Heart left ventricle (tissue), 16 donors: ENCODE results near the gene NQO1. TPM values are rescaled to one million over a fixed set of nuclear protein-coding genes. Genes with fewer than 3 reads are reported as not detected.

ENCODE experiments used
- ATAC-seq, 4 donors: fragments of 200-7000 bp; cut with Tn5 transposase; one replicate each; pipeline ENCODE4 v1.9.1; 2020 to 2022; ENCODE audit warnings: moderate library complexity in 4 of 4, mild to moderate bottlenecking in 3 of 4, moderate number of reproducible peaks in 1 of 4
- DNase-seq, 5 donors: peaks; one replicate each; pipeline ENCODE4 v3.0.0-alpha.2; 2020
- H3K27ac ChIP-seq, 12 donors: fragments of 200-600 bp; sonication (generic) in 4 of 12; one replicate each; pipeline versions ENCODE4 v1.5.0 to v1.8.0; 2016 to 2022; ENCODE audit warnings: mild to moderate bottlenecking in 2 of 12
- H3K27me3 ChIP-seq, 9 donors: fragments of 200-600 bp; sonication (generic) in 2 of 9; one replicate each; pipeline versions ENCODE4 v1.5.1 to v1.8.0; 2016 to 2022; ENCODE audit warnings: mild to moderate bottlenecking in 3 of 9
- H3K36me3 ChIP-seq, 9 donors: fragments of 200-600 bp; sonication (generic) in 2 of 9; one replicate each; pipeline versions ENCODE4 v1.5.0 to v1.8.0; 2018 to 2022; ENCODE audit warnings: mild to moderate bottlenecking in 2 of 9
- H3K4me1 ChIP-seq, 12 donors: fragments of 200-600 bp; sonication (generic) in 4 of 12; one replicate each; pipeline versions ENCODE4 v1.5.0 to v1.8.0; 2016 to 2022; ENCODE audit warnings: mild to moderate bottlenecking in 3 of 12
- H3K4me3 ChIP-seq, 12 donors: fragments of 200-600 bp; sonication (generic) in 4 of 12; one replicate each; pipeline versions ENCODE4 v1.5.0 to v1.8.0; 2017 to 2022; ENCODE audit warnings: mild to moderate bottlenecking in 9 of 12, moderate library complexity in 4 of 12
- H3K9me3 ChIP-seq, 12 donors: fragments of 200-600 bp; sonication (generic) in 4 of 12; one replicate each; pipeline versions ENCODE4 v1.5.0 to v1.8.0; 2016 to 2022; ENCODE audit warnings: mild to moderate bottlenecking in 1 of 12
- POLR2A ChIP-seq, 2 donors: fragments of 450-650 bp; IDR thresholded peaks; one replicate each; pipeline ENCODE4 v1.6.1; 2017; ENCODE audit warnings: antibody characterized with exemption in 2 of 2, mild to moderate bottlenecking in 2 of 2, moderate library complexity in 2 of 2
- WGBS, 4 donors: extraction: QIAGEN DNeasy Blood & Tissue Kit in 2 of 4; methylation state at CpG; one replicate each; pipeline versions ENCODE4 v1.1.5 to v1.1.7; 2013 to 2018; 5-methylcytosine and 5-hydroxymethylcytosine counted together
- intact Hi-C, 10 donors: fragments of 100-400 bp; cut with DNase I; formaldehyde crosslinking; loops; one replicate each; pipeline versions ENCODE4 v1.11.1 to v1.14.2; 2022
- polyA plus RNA-seq, 2 donors: library from polyadenylated mRNA; stranded (reverse); fragments of 200-250 nt; gene quantifications; one replicate each; pipeline ENCODE4 v1.2.3, GENCODE V29; 2013
- total RNA-seq, 9 donors: library from RNA; depleted of rRNA in 2 of 9; stranded (reverse); fragments of >200 nt in 2 of 9; fragmentation: NEBNext Ultra II Directional in 3 of 9; extraction: Animal tissue kit (Norgen Biotek cat#: 25700) in 3 of 9; gene quantifications; one replicate each; pipeline versions ENCODE4 v1.1.0 to v1.2.4, GENCODE V29; 2016 to 2023
- TF ChIP-seq, protein P1 (sequence below), 12 donors: fragments of 200-600 bp; sonication (generic) in 4 of 12; IDR thresholded peaks; one replicate each; pipeline versions ENCODE4 v1.5.0 to v1.8.0; 2018 to 2022; ENCODE audit warnings: antibody characterized with exemption in 12 of 12, mild to moderate bottlenecking in 5 of 12
- donor health status: ischemic (EF 13 %, LVEDD 7.1; RV severe dilation, severe dysfunction).
- donor health status: healthy with polysubstance abuse.
- donor health status: DM: no; HTN: yes; CAD: no.
- donor health status: DM: no; HTN: no; CAD: no.
- donor health status: ischemic (EF 25% LVEDD 6.9; RV normal size, moderate dysfunction).
- donor health status: ischemic (EF 25% LVEDD 5.7; RV mildly dilated, moderate dysfunction).
- donor health status: healthy.
- donor health status: DM: yes; HTN: yes; CAD: no.
- donor health status: ischemic (EF 35%, LVEDD 5.7; RV mildly dilated, moderate dysfunction).
- donor health status: nonischemic (EF 11% LVEDD 7.7; RV severe dilation, severe dysfunction).
- donor health status: DM: yes; HTN: yes; CAD: no.
- donor health status: PGD.
- donor health status: ischemic (EF 29% LVEDD 5.4; RV normal size, mild dysfunction).
- donor health status: nonischemic (EF 23%, LVEDD 6.1; RV moderate dilation, normal function).

The NQO1 gene
- total and polyA plus RNA-seq, 11 donors = 7.6 to 76.8 (median 12.8) TPM

DNA sequence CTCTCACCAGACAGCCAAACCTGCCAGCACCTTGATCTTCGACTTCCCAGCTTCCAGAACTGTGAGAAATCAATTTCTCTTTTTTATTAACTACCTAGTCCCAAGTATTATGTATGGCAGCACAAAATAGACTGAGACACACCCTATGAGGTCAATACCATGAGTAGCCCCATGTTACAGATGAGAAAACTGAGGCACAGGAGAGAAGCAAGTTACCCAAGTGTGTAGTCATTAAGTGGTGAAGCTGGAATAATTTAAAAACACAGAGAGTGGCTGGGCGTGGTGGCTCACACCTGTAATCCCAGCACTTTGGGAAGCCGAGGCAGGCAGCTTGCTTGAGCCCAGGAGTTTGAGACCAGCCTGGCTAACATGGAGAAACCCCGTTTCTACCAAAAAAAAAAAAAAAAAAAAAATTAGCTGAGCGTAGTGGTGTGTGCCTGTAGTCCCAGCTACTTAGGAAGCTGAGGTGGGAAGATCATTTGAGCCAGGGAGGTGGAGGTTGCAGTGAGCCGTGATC lies 4.9 kb downstream of the NQO1 start:
- Histone ChIP-seq H3K9me3 (no peaks in the 10 kb centered on the region), H3K36me3 (peaks cover 0 to 20% (median 17%) of the 10 kb centered on the region in 9 donors), H3K4me3 (no peak overlapping the region), H3K27ac (no peak overlapping the region), H3K4me1 (peaks cover 0 to 18% (median 6%) of the 10 kb centered on the region in 12 donors), H3K27me3 (no peaks in the 10 kb centered on the region)
- ATAC-seq (no peak), DNase-seq (no peak)
- whole genome bisulfite sequencing, 4 donors = 86 to 95% (median 93%) methylated on average over 6 of the region's 6 CpGs
- intact Hi-C loops = no loop called here
- TF ChIP-seq POLR2A (IDR thresholded peaks at IDR 0.05) = no peak
- TF ChIP-seq, protein P1, sequence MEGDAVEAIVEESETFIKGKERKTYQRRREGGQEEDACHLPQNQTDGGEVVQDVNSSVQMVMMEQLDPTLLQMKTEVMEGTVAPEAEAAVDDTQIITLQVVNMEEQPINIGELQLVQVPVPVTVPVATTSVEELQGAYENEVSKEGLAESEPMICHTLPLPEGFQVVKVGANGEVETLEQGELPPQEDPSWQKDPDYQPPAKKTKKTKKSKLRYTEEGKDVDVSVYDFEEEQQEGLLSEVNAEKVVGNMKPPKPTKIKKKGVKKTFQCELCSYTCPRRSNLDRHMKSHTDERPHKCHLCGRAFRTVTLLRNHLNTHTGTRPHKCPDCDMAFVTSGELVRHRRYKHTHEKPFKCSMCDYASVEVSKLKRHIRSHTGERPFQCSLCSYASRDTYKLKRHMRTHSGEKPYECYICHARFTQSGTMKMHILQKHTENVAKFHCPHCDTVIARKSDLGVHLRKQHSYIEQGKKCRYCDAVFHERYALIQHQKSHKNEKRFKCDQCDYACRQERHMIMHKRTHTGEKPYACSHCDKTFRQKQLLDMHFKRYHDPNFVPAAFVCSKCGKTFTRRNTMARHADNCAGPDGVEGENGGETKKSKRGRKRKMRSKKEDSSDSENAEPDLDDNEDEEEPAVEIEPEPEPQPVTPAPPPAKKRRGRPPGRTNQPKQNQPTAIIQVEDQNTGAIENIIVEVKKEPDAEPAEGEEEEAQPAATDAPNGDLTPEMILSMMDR (IDR thresholded peaks at IDR 0.05) = no peak

DNA sequence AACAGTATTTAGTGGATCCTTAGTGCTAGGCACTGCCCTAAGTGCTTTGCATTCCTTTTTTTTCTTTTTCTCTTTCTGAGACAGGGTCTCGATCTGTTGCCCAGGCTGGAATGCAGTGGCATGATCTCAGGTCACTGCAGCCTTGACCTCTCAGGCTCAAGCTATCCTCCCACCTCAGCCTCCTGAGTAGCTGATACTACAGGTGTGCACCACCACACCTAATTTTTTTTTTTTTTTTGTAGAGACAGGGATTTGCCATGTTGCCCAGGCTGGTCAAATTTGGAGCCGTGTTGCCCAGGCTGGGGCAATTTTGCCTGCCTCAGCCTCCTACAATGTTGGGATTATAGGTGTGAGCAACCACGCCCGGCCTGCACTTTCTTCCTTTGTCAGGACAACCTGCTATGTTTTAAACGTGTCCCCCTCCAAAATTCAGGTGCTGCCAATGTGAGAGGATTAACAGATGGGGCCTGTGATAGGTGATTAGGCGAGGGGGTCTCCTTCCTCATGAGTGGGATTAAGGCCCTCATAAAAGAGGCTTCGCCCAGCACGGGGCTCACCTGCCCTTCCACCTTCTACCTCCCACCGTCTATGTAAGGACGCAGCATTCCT lies 5.4 kb downstream of the NQO1 start:
- Histone ChIP-seq H3K36me3 (peaks cover 0 to 26% (median 22%) of the 10 kb centered on the region in 9 donors), H3K4me1 (peaks cover 0 to 13% (median 2%) of the 10 kb centered on the region in 12 donors), H3K27me3 (no peaks in the 10 kb centered on the region), H3K27ac (no peak overlapping the region), H3K4me3 (no peak overlapping the region), H3K9me3 (no peaks in the 10 kb centered on the region)
- DNase-seq (no peak), ATAC-seq (no peak)
- TF ChIP-seq POLR2A (IDR thresholded peaks at IDR 0.05) = no peak
- TF ChIP-seq, protein P1 (IDR thresholded peaks at IDR 0.05) = no peak
- intact Hi-C loops = no loop called here
- 92 to 96% (median 94%) methylated on average over 10 of the region's 10 CpGs for WGBS, 4 donors

DNA sequence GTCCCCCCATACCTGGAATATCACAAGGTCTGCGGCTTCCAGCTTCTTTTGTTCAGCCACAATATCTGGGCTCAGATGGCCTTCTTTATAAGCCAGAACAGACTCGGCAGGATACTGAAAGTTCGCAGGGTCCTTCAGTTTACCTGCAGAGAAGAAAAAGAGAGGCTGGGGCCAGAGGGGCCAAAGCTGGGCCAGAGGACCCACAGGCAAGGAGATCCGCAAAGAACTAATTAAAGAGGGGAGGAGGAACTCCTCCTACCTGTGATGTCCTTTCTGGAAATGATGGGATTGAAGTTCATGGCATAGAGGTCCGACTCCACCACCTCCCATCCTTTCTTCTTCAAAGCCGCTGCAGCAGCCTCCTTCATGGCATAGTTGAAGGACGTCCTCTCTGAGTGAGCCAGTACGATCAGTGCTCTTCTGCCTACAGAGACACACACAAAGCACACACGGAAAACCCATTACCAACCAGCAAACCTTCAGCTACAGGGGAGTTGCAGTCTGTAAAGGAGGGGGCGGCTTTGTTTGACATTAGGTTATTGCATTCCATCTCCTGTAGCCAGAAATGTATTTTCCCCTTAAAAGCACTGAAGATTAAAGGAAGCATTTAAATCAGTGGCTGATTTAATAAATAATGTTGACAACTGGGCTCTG lies 8.1 kb downstream of the NQO1 start:
- TF ChIP-seq, protein P1 (IDR thresholded peaks at IDR 0.05) = no peak
- no peak for TF ChIP-seq POLR2A (IDR thresholded peaks at IDR 0.05)
- DNase-seq = no peak
- Histone ChIP-seq H3K27ac (no peak overlapping the region), H3K27me3 (no peaks in the 10 kb centered on the region), H3K4me3 (no peak overlapping the region), H3K9me3 (no peaks in the 10 kb centered on the region), H3K36me3 (peaks cover 0 to 52% (median 42%) of the 10 kb centered on the region in 9 donors), H3K4me1 (no peaks in the 10 kb centered on the region)
- intact Hi-C loops = no loop called here
- 85 to 90% (median 86%) methylated on average over 10 of the region's 10 CpGs for WGBS, 4 donors
- no peak for ATAC-seq

DNA sequence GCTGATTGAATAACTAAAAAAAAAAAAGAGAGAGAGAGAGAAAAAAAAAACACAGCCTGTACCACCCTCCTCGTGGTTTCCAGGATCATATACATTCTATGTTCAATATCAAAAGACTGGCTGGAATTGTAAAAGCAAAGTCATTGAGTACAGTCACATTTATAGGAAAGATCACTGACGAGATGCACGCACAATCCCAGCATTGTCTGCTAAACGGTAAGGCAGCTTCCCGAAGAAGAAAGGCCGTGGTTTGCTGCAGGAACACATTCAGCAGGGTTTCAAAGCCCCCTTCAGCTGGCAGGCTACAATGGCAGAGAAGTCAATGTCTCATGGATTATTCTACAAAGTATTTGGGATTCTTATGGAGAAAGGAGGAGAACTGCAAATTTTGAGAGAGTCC lies 9.3 kb downstream of the NQO1 start:
- H3K27ac ChIP-seq = no peak overlapping the region
- H3K9me3 ChIP-seq = no peaks in the 10 kb centered on the region
- no peaks in the 10 kb centered on the region for H3K4me1 ChIP-seq
- peaks cover 0 to 64% (median 54%) of the 10 kb centered on the region in 9 donors for H3K36me3 ChIP-seq
- 87 to 89% (median 88%) methylated on average over 6 of the region's 6 CpGs for WGBS, 4 donors
- H3K27me3 ChIP-seq = no peaks in the 10 kb centered on the region
- DNase-seq (no peak), ATAC-seq (no peak)
- no peak overlapping the region for H3K4me3 ChIP-seq
- TF ChIP-seq POLR2A (IDR thresholded peaks at IDR 0.05) = no peak
- TF ChIP-seq, protein P1 (IDR thresholded peaks at IDR 0.05) = no peak
- intact Hi-C loops = no loop called here
